COLO668 (cell line): Measurements from ENCODE around the gene CENPX.
A peak's percentile ranks its signal among the peaks of the same experiment; 100 is the strongest.

Source experiments
- DNase-seq: peaks from one replicate; lab custom pipeline; 2025; ENCODE audit not compliant: unreplicated experiment; lab: John Stamatoyannopoulos, UW

The CENPX gene

GRCh38 chr17:82023447-82024241 is 966 bp upstream of the CENPX start:
- DNase-seq = peak; percentile 43

GRCh38 chr17:82022981-82023446 is 336 bp upstream of the CENPX start, which contains the start of gene LRRC45:
Gene LRRC45, plus strand, starts transcription at chr17:82023305. Its CDS starts 339 bp downstream, at chr17:82023644.
- peak; percentile 99 for DNase-seq

GRCh38 chr17:82021900-82022309 is 773 bp downstream of the CENPX start:
- DNase-seq = peak; percentile 28

- DNase-seq = peak; percentile 64
These were observed 1.4 kb downstream of the CENPX start for GRCh38 chr17:82021107-82021899.

GRCh38 chr17:82020572-82021106 is 2.0 kb downstream of the CENPX start:
- no peak for DNase-seq

- peak; percentile 45 for DNase-seq
These were observed 2.7 kb downstream of the CENPX start for GRCh38 chr17:82019690-82020571.

GRCh38 chr17:82018989-82019689 is 3.5 kb downstream of the CENPX start:
- DNase-seq = no peak

GRCh38 chr17:82018152-82018988 is 4.3 kb downstream of the CENPX start:
- DNase-seq = peak; percentile 57

GRCh38 chr17:82017612-82018151 is 5.0 kb downstream of the CENPX start:
- no peak for DNase-seq

GRCh38 chr17:82016875-82017459 is 5.7 kb downstream of the CENPX start:
- no peak for DNase-seq

GRCh38 chr17:82016061-82016874 is 6.4 kb downstream of the CENPX start:
- no peak for DNase-seq

- DNase-seq = no peak
These were observed 7.2 kb downstream of the CENPX start for GRCh38 chr17:82015311-82015971.

GRCh38 chr17:82014971-82015310 is 7.7 kb downstream of the CENPX start:
- DNase-seq = no peak

- no peak for DNase-seq
These were observed 8.2 kb downstream of the CENPX start for GRCh38 chr17:82014432-82014831.

- DNase-seq = no peak
These were observed 8.8 kb downstream of the CENPX start for GRCh38 chr17:82013772-82014321.

GRCh38 chr17:82013341-82013740 is 9.3 kb downstream of the CENPX start:
- DNase-seq = no peak
